Occipital lobe (tissue), 2 donors: ENCODE data around the gene RPL41. TPM values are rescaled to one million over a fixed set of nuclear protein-coding genes. Genes with fewer than 3 reads are reported as not detected.

Source experiments
- DNase-seq: peaks from one replicate; lab custom pipeline; 2025; lab: John Stamatoyannopoulos, UW
- total RNA-seq: library from RNA; depleted of rRNA; stranded (reverse); fragments of >200 nt; gene quantifications from one replicate; pipeline ENCODE4 v1.2.3, GENCODE V29; 2014

The RPL41 gene
- total RNA-seq, 1 donor from 2014 or later = 1,070 TPM

- DNase-seq = peak; percentile 99
These were observed 11.6 kb downstream of the RPL41 start, which contains the start of gene ESYT1 for GRCh38 chr12:56127888-56128669. TSS of gene ESYT1 (plus strand) at chr12:56128267. CDS start at chr12:56128320, 53 bp downstream.

GRCh38 chr12:56128670-56129205, 12.3 kb downstream of the RPL41 start:
- no peak for DNase-seq

- DNase-seq = peak; percentile 30
These were observed 12.9 kb downstream of the RPL41 start for GRCh38 chr12:56129206-56129941.

- DNase-seq = no peak
These were observed 13.6 kb downstream of the RPL41 start for GRCh38 chr12:56129942-56130495.

GRCh38 chr12:56130876-56131275, 14.4 kb downstream of the RPL41 start:
- no peak for DNase-seq

- no peak for DNase-seq
These were observed 18.5 kb downstream of the RPL41 start for GRCh38 chr12:56134897-56135296.

GRCh38 chr12:56137853-56138571, 21.6 kb downstream of the RPL41 start:
- DNase-seq = no peak

GRCh38 chr12:56141946-56142784, 25.7 kb downstream of the RPL41 start:
- no peak for DNase-seq

GRCh38 chr12:56143217-56143616, 26.8 kb downstream of the RPL41 start:
- DNase-seq = no peak

- no peak for DNase-seq
These were observed 27.4 kb downstream of the RPL41 start for GRCh38 chr12:56143870-56144269.

- no peak for DNase-seq
These were observed 28.8 kb downstream of the RPL41 start for GRCh38 chr12:56145217-56145616.

- DNase-seq = no peak
These were observed 30.3 kb downstream of the RPL41 start for GRCh38 chr12:56146492-56147460.

- no peak for DNase-seq
These were observed 34.1 kb downstream of the RPL41 start for GRCh38 chr12:56150563-56150962.

- DNase-seq = no peak
These were observed 35.3 kb downstream of the RPL41 start for GRCh38 chr12:56151672-56152131.

- peak; percentile 81 for DNase-seq
These were observed 35.8 kb downstream of the RPL41 start, which contains the start of gene MYL6B for GRCh38 chr12:56152132-56152755. TSS of gene MYL6B (plus strand) at chr12:56152587. CDS start at chr12:56153919, 1,332 bp downstream.

GRCh38 chr12:56152756-56153677, 36.6 kb downstream of the RPL41 start:
- DNase-seq = no peak

- DNase-seq = no peak
These were observed 37.2 kb downstream of the RPL41 start for GRCh38 chr12:56153678-56154065.
